GM04503 (cell line): ENCODE results near the gene CDIP1.
A peak's percentile ranks its signal among the peaks of the same experiment; 100 is the strongest.

ENCODE experiments used
- DNase-seq: peaks from one replicate; pipeline ENCODE4 v3.0.0-alpha.2; 2012; ENCODE audit warnings: low read depth

The CDIP1 gene

GRCh38 chr16:4488499-4488967 lies 50.0 kb downstream of the CDIP1 start:
- DNase-seq: no peak

- no peak for DNase-seq
Measured at GRCh38 chr16:4487955-4488498, 50.5 kb downstream of the CDIP1 start.

DNA sequence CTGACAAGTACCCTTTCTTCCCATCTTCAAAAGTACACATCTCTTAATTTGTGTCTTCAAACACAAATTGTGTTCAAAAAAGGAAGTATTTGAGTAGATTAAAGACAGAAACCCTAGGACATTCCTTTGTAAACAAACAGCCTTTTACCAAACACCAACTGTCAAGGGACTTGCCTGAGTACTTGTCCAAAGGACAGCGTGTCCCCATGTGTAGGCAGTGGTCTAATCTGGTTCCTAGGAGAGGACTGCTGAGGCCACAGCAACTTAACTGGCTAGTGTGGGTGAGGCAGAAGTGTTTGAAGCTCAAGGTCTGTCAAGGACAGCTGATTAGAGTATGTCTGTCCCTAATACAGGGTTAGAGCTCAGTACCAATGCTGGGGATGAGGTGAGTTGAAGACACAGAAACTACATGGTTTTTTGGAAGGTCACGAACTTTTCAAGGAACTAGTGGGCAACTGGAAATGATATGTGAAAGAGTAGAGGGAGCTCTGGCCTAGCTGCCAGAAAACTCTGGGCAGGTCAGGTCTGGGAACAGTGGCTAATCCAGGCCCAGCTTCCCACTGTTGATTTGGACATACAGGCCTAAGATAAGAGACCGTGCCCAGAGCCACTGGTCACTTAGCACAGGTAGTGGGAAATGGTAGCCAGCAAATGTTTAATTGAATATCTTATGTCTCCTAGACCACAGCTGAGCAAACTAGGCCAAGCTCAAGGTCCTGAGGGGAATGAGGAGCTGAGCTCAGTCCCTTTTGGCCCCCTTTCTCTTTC lies 52.3 kb downstream of the CDIP1 start:
- no peak for DNase-seq

GRCh38 chr16:4481963-4482362 lies 56.6 kb downstream of the CDIP1 start:
- DNase-seq: no peak

GRCh38 chr16:4481526-4481925 lies 57.0 kb downstream of the CDIP1 start:
- DNase-seq: no peak

DNA sequence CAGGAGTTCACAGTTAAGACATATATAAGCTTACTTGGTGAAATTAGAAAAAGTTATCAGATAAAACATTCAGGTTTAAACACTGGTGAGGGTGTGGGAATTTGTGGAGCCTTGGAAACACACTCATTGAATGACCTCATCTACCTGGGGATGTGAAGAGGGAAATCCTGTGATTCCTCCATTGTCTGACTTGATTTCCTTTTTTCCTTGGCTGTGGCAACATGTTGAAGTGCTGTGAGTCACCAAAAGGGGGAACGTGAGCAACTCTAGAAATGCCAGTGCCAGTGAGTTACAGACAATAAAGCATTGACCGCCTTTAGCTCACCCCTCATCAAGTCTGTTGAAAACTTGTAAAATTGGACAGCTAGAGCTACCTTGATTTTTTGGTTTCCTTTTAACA lies 60.6 kb downstream of the CDIP1 start:
- DNase-seq: no peak

GRCh38 chr16:4475880-4476788 lies 62.4 kb downstream of the CDIP1 start, which contains the start of gene HMOX2:
TSS of gene HMOX2 (plus strand) at chr16:4476398. CDS start at chr16:4505525, 29,127 bp downstream.
- DNase-seq: no peak

GRCh38 chr16:4474192-4474961 lies 64.2 kb downstream of the CDIP1 start, which contains the start of gene NMRAL1:
TSS of gene NMRAL1 (minus strand) at chr16:4474625. CDS start at chr16:4474132, 493 bp downstream.
- peak; percentile 49 for DNase-seq

DNA sequence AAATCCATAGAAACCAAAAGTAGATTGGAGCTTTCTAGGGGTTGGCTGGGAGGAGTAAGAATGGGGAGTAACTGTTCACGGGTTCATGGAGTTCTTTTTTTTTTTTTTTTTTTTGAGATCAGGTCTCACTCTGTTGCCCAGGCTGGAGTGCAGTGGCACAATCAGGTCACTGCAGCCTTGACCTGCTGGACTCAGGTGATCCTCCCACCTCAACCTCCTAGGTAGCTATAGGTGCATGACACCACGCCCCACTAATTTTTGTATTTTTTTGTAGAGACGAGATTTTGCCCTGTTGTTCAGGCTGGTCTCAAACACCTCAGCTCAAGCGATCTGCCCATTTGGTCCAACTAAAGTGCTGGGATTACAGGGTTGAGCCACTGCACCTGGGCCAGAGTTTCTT lies 65.7 kb downstream of the CDIP1 start:
- DNase-seq: no peak

DNA sequence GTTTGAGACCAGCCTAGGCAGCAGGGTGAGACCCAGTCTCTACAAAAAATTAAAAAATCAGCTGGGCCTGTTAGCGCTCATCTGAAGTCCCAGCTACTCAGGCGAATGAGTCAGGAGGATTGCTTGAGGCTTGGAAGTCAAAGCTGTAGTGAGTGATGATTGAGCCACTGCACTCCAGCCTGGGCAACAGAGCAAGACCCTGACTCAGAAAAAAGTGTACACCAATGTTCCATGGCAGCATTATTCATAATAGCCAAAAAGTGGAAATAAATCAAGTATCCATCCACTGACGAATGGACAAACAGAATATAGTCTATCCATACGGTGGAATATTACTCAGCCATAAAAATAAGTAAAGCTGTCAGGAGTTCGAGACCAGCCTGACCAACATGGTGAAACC lies 66.7 kb downstream of the CDIP1 start:
- no peak for DNase-seq

DNA sequence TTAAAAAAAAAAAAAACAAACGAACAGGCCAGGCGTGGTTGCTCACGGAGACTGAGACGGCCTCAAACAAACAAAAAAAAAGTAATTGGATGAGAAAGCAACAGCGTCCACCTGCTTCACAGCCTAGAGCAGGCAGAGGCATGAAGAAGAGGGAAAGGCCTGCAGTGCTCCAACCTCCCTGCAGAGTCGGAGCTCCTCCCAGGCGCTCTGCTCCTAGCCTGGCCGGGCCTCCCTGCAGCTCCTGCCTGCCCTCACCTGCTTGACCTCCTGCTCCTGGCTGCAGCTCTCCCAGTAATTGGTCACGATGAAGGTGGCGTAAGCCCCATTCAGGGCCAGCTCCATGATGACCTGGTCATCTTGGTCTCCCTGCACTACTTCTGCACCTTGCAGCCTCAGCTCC lies 69.6 kb downstream of the CDIP1 start:
- DNase-seq: no peak

DNA sequence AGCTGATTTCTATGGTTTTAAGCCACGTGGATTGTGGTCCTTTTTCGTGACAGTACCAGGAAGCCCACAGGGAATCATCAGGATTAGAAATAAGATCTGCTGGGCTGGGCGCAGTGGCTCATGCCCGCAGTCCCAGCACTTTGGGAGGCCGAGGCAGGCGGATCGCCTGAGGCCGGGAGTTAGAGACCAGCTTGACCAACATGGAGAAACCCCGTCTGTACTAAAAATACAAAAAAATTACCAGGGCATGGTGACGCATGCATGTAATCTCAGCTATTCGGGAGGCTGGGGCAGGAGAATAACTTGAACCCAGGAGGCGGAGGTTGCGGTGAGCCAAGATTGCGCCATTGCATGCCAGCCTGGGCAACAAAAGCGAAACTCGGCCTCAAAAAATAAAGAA lies 70.7 kb downstream of the CDIP1 start:
- DNase-seq: no peak

- DNase-seq: no peak
Measured at GRCh38 chr16:4465977-4466779, 72.4 kb downstream of the CDIP1 start.

DNA sequence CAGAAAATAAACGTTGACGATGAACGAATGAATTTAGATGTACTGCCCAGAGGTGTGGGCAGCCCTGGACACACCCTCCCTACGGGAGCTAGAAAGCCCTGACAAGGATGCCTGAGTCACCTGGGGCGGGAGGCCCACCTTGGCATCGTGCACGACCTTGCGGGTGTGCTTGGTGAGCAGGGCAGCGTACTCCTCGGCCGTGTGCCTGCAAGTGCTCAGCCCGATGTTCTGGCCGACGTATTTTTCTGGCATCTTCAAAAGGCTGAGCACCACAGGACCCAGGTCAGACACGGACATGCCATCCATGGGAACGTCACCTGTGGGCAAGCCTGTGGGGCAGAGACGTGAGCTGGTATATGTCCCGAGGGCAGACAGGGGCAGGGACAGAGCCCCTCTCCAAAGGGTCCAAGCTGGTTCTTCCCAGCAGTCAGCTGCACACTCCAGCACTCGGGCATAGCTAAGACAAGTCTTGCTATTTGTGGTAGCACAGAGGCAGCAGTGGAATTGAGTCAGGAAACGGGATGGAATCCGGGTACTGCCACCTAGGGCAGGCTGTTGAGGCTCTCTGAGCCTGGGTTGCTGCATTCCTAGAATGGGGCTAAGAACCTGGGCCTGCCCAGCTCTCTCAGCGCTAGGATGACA lies 74.9 kb downstream of the CDIP1 start:
- no peak for DNase-seq

DNA sequence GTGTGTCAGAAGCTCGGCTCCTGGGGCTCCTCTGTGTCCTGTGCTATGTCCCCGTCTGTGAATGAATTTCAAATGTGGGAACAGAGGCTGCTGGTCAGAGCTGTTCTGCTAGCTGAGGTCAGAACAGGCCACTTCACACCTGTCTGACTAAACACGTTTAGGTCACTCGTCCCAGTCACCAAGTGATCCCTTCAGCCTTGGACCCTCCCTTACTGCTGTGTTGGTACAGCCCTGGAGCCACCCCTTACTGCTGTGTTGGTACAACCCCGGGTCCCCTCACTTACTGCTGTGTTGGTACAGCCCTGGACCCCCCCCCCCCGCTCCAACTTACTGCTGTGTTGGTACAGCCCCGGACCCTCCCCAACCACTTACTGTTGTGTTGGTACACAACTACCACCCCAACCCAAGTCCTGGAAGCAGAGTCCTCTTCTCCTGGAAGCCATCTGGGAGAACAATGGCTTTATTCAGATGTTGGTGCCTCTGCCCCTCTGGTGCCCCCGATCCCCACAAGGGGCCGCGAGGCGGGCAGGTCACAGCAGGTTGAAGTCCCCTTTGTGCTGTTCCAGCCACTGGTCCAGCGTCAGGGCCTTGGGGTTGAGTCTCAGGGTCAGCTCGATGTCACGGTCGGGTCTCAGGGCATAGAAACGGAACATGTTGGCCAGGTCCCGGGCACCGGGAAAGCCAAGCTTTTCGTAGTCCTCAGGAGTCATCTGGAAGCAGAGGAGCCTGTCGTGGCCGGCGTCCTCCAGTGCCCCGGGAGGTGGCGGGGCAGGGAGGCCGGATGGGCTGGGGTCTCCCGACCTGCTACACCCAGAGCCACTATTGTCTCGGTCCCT lies 77.1 kb downstream of the CDIP1 start:
- no peak for DNase-seq

DNA sequence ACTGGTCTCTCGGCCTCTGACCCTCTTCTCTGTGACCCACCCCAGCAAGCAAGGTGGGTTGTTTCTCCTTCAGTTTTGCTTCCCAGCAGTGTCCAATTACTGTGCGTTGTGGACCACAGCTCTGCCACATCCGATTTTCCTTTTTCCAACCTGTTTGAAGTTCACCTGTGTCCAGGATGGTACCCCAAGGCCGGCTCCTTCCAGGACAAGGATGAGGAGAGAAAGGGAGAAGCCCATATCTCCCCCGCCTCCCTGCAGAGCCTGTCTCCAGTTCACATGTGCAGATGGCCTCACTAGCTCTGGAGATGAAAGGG lies 77.7 kb downstream of the CDIP1 start:
- DNase-seq: no peak
